ENCODE measurements around the gene GMPPA. TPM values are rescaled to one million over a fixed set of nuclear protein-coding genes. Genes with fewer than 3 reads are reported as not detected.
A peak's percentile ranks its signal among the peaks of the same experiment; 100 is the strongest.

GMPPA gene
- total and polyA plus RNA-seq, 2 donors (not counting 1 experiment from before 2014, with no cell fraction given): 38.3 to 59.7 TPM

DNA sequence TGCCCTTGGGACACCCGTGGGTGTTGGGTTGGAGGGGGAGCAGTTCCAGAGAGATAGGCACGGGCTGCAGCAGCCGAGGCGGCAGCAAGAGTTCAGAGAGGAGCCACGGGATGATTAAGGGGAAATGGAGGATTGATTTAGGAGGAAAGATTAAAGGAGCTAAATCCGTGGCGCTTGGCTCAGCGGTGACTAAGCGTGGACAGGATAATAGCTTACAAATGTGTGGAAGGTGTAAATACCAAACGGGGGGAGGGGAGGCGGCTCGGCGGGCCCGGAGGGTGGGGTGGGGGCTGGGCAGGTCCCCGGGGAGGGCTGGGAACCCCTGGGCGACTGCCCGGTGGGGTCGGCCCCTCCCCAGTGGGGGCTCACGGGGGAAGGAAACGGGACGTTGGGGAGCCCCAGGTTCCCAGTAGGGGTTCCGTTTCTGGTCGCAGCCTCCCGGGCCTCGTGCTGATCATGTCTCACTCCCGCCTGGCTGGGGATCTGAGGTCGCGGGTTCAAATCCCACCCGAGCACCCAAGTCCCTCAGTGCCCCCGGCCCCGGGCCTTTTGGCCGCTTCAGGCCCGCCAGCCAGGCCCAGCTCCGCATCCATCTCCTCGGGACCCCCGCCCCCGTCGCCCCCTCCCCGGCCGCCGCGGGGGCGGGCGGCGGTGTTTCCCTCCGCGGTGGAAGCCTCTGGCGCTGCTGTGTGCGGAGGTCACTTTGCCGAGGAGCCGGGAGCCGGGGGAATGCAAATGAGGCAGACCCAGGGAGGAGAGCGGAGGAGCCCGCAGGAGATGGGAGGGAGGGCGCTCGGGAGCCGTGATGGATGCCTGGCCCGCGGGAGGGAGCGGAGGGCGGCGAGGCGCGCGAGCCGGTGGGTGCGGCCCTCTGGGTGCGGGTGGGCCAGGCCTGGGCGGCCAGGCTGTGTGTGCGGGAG, 23.7 kb downstream of the GMPPA start:
- peak overlapping the region in 2 of 4 experiments; percentile 3 to 40 for H3K4me3 ChIP-seq (replicated peaks in 1 of 4; ENCODE audit: control extremely low read depth in 1 of 4, insufficient read depth in 1 of 4, low read depth in 3 of 4, low read length in 4 of 4)
- DNase-seq (ENCODE audit: low read depth in 2 of 2): peak; percentile 40 to 87
- no peak overlapping the region for H2AFZ ChIP-seq (ENCODE audit: low read length)
- H3K36me3 ChIP-seq (ENCODE audit: control insufficient read depth, insufficient read depth, low read length): no peaks in the 10 kb centered on the region
- peak overlapping the region; percentile 77 for H3K4me2 ChIP-seq (ENCODE audit: extremely low read depth, insufficient read depth, low read length)
- peaks cover 14% of the 10 kb centered on the region for H3K4me1 ChIP-seq (ENCODE audit: control insufficient read depth, extremely low read depth, insufficient read depth, low read length)
- H3K27ac ChIP-seq (ENCODE audit: insufficient read depth, low read length): no peak overlapping the region
- no peaks in the 10 kb centered on the region for H3K9me3 ChIP-seq (ENCODE audit: control insufficient read depth, insufficient read depth, low read depth, low read length)
- TF ChIP-seq, protein P1, sequence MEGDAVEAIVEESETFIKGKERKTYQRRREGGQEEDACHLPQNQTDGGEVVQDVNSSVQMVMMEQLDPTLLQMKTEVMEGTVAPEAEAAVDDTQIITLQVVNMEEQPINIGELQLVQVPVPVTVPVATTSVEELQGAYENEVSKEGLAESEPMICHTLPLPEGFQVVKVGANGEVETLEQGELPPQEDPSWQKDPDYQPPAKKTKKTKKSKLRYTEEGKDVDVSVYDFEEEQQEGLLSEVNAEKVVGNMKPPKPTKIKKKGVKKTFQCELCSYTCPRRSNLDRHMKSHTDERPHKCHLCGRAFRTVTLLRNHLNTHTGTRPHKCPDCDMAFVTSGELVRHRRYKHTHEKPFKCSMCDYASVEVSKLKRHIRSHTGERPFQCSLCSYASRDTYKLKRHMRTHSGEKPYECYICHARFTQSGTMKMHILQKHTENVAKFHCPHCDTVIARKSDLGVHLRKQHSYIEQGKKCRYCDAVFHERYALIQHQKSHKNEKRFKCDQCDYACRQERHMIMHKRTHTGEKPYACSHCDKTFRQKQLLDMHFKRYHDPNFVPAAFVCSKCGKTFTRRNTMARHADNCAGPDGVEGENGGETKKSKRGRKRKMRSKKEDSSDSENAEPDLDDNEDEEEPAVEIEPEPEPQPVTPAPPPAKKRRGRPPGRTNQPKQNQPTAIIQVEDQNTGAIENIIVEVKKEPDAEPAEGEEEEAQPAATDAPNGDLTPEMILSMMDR (conservative IDR thresholded peaks at IDR 0.05 in 1 of 2, IDR thresholded peaks at IDR 0.05 in 1 of 2; ENCODE audit: low read depth in 1 of 2, low read length in 2 of 2): no peak
- TF ChIP-seq EZH2 (IDR thresholded peaks at IDR 0.05; ENCODE audit: low read length, missing control alignments): peak; percentile 38
- H3K27me3 ChIP-seq (ENCODE audit: control insufficient read depth, insufficient read depth, low read length): peaks cover 20% of the 10 kb centered on the region
- H4K20me1 ChIP-seq (ENCODE audit: control insufficient read depth, extremely low read depth, insufficient read depth, low read length): no peaks in the 10 kb centered on the region
- H3K79me2 ChIP-seq (ENCODE audit: control insufficient read depth, insufficient read depth, low read length): no peaks in the 10 kb centered on the region
- no peak overlapping the region for H3K9ac ChIP-seq (ENCODE audit: insufficient read depth, low read length)

DNA sequence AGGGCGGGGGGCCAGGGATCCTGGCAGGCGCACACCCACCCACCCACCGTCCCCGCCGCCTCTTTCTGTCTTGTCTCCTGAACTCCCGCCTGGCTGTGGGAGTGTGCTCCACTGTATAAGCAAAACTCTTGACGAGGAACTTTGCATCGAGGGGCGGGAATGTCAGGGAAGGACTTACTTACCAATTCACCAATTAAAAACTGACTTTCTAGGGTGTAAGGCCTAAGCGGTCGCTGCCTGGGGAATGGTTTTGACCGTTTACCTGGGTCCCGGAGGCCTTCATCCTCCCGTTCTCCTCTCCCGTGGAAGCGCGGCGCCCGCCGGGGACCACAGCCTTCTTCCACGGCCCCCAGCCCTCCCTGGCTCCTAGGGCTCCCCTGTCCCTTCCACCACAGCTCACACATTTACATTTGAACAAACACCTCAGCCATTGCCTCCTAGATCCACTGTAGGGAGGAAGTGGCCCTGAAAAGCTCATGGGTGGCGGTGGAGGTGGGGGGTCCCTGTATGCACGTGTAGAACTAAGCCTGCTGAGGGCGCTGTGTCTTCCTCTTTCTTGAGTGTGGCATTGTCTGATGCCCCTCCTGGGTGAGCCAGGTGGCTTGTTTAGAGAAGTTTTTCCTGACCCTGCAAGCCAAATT, 24.5 kb downstream of the GMPPA start:
- H3K4me3 ChIP-seq (replicated peaks in 1 of 4; ENCODE audit: control extremely low read depth in 1 of 4, insufficient read depth in 1 of 4, low read depth in 3 of 4, low read length in 4 of 4): peak overlapping the region in 1 of 4 experiments; percentile 40
- H3K79me2 ChIP-seq (ENCODE audit: control insufficient read depth, insufficient read depth, low read length): no peaks in the 10 kb centered on the region
- no peaks in the 10 kb centered on the region for H4K20me1 ChIP-seq (ENCODE audit: control insufficient read depth, extremely low read depth, insufficient read depth, low read length)
- H2AFZ ChIP-seq (ENCODE audit: low read length): no peak overlapping the region
- H3K9me3 ChIP-seq (ENCODE audit: control insufficient read depth, insufficient read depth, low read depth, low read length): no peaks in the 10 kb centered on the region
- peaks cover 24% of the 10 kb centered on the region for H3K27me3 ChIP-seq (ENCODE audit: control insufficient read depth, insufficient read depth, low read length)
- no peak overlapping the region for H3K4me2 ChIP-seq (ENCODE audit: extremely low read depth, insufficient read depth, low read length)
- no peak overlapping the region for H3K9ac ChIP-seq (ENCODE audit: insufficient read depth, low read length)
- no peaks in the 10 kb centered on the region for H3K36me3 ChIP-seq (ENCODE audit: control insufficient read depth, insufficient read depth, low read length)
- peak; percentile 18 to 27 for DNase-seq (ENCODE audit: low read depth in 2 of 2)
- H3K4me1 ChIP-seq (ENCODE audit: control insufficient read depth, extremely low read depth, insufficient read depth, low read length): peaks cover 14% of the 10 kb centered on the region
- no peak overlapping the region for H3K27ac ChIP-seq (ENCODE audit: insufficient read depth, low read length)
- TF ChIP-seq, protein P1 (conservative IDR thresholded peaks at IDR 0.05 in 1 of 2, IDR thresholded peaks at IDR 0.05 in 1 of 2; ENCODE audit: low read depth in 1 of 2, low read length in 2 of 2): no peak
- no peak for TF ChIP-seq EZH2 (IDR thresholded peaks at IDR 0.05; ENCODE audit: low read length, missing control alignments)

DNA sequence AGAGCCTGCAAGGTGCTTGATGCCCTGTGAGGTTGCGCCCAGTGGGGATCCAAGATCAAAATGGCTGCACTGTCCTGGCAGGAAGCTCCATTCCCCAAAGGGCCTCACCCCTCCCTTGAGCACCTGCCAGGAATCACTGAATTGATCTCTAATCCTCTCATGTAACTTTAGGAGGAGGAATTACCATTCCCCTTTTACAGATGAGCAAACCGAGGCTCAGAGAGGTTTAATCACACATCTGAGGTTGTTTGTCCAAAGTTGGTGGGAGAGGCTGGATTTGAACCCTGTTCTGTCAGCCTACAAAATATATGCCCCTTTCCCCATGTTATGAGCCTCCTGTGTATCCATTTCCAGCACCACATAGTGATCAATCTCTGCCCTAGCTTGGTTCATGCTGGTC, 26.1 kb downstream of the GMPPA start:
- no peaks in the 10 kb centered on the region for H3K79me2 ChIP-seq (ENCODE audit: control insufficient read depth, insufficient read depth, low read length)
- H3K4me2 ChIP-seq (ENCODE audit: extremely low read depth, insufficient read depth, low read length): no peak overlapping the region
- H3K9me3 ChIP-seq (ENCODE audit: control insufficient read depth, insufficient read depth, low read depth, low read length): no peaks in the 10 kb centered on the region
- no peak overlapping the region for H3K27ac ChIP-seq (ENCODE audit: insufficient read depth, low read length)
- no peak overlapping the region for H3K9ac ChIP-seq (ENCODE audit: insufficient read depth, low read length)
- H3K4me1 ChIP-seq (ENCODE audit: control insufficient read depth, extremely low read depth, insufficient read depth, low read length): peaks cover 14% of the 10 kb centered on the region
- no peaks in the 10 kb centered on the region for H4K20me1 ChIP-seq (ENCODE audit: control insufficient read depth, extremely low read depth, insufficient read depth, low read length)
- H2AFZ ChIP-seq (ENCODE audit: low read length): no peak overlapping the region
- H3K27me3 ChIP-seq (ENCODE audit: control insufficient read depth, insufficient read depth, low read length): peaks cover 32% of the 10 kb centered on the region
- no peak for DNase-seq (ENCODE audit: low read depth in 2 of 2)
- no peaks in the 10 kb centered on the region for H3K36me3 ChIP-seq (ENCODE audit: control insufficient read depth, insufficient read depth, low read length)
- no peak overlapping the region for H3K4me3 ChIP-seq (replicated peaks in 1 of 4; ENCODE audit: control extremely low read depth in 1 of 4, insufficient read depth in 1 of 4, low read depth in 3 of 4, low read length in 4 of 4)
- TF ChIP-seq EZH2 (IDR thresholded peaks at IDR 0.05; ENCODE audit: low read length, missing control alignments): no peak
- TF ChIP-seq, protein P1 (conservative IDR thresholded peaks at IDR 0.05 in 1 of 2, IDR thresholded peaks at IDR 0.05 in 1 of 2; ENCODE audit: low read depth in 1 of 2, low read length in 2 of 2): no peak

All from fibroblast of lung (primary cell).